GM23248 (cell line): ENCODE data around the gene SLC23A1.

Experiments
- EZH2 ChIP-seq: fragments of 200-600 bp; sonication (generic); IDR thresholded peaks from 2 replicates; pipeline ENCODE4 v1.6.1; 2018; ENCODE audit warnings: antibody characterized with exemption, mild to moderate bottlenecking; ENCODE audit not compliant: insufficient read depth, poor library complexity, severe bottlenecking
- EZH2phosphoT487 ChIP-seq: fragments of 200-600 bp; sonication (generic); IDR thresholded peaks from 2 replicates; pipeline ENCODE4 v1.6.1; 2018; ENCODE audit warnings: antibody characterized with exemption, moderate library complexity, mild to moderate bottlenecking, low read depth; ENCODE audit not compliant: insufficient read depth

GRCh38 chr5:139385061-139386049, 2.3 kb upstream of the SLC23A1 start:
- no peak for TF ChIP-seq EZH2phosphoT487
- TF ChIP-seq EZH2, result no peak
